Measurements from ENCODE around the gene AACS. TPM values are rescaled to one million over a fixed set of nuclear protein-coding genes. Genes with fewer than 3 reads are reported as not detected.

The AACS gene
- total RNA-seq, 1 experiment from 2014 or later, result 17.8 TPM

GRCh38 chr12:125038976-125039625 is 26.1 kb upstream of the AACS start:
- Histone ChIP-seq H3K4me3 (ENCODE audit: low read length) (no peak overlapping the region), H2AFZ (ENCODE audit: low read length) (no peak overlapping the region)

GRCh38 chr12:125049093-125049458 is 16.2 kb upstream of the AACS start:
- Histone ChIP-seq H3K9me3 (ENCODE audit: low read length) (no peaks in the 10 kb centered on the region), H3K9ac (ENCODE audit: low read length) (no peak overlapping the region), H3K27ac (ENCODE audit: low read length) (no peak overlapping the region), H4K20me1 (ENCODE audit: insufficient read depth, low read depth, low read length) (no peaks in the 10 kb centered on the region), H3K4me3 (ENCODE audit: low read length) (no peak overlapping the region), H2AFZ (ENCODE audit: low read length) (no peak overlapping the region), H3K9me2 (replicated peaks; ENCODE audit: insufficient read depth, low read length) (no peaks in the 10 kb centered on the region), H3K79me2 (ENCODE audit: low read length) (no peaks in the 10 kb centered on the region), H3K4me2 (ENCODE audit: low read depth, low read length, poor library complexity, severe bottlenecking) (no peak overlapping the region), H3K27me3 (ENCODE audit: low read length) (no peaks in the 10 kb centered on the region), H3K4me1 (ENCODE audit: low read length) (no peaks in the 10 kb centered on the region), H3K36me3 (ENCODE audit: insufficient read depth, low read length) (no peaks in the 10 kb centered on the region)
- DNase-seq, result no peak

More at GRCh38 chr12:125038976-125039625, 26.1 kb upstream of the AACS start:
- Histone ChIP-seq H3K4me2 (ENCODE audit: low read depth, low read length, poor library complexity, severe bottlenecking) (no peak overlapping the region), H3K27me3 (ENCODE audit: low read length) (no peaks in the 10 kb centered on the region), H3K9me2 (replicated peaks; ENCODE audit: insufficient read depth, low read length) (no peaks in the 10 kb centered on the region), H4K20me1 (ENCODE audit: insufficient read depth, low read depth, low read length) (no peaks in the 10 kb centered on the region), H3K36me3 (ENCODE audit: insufficient read depth, low read length) (peaks cover 7% of the 10 kb centered on the region; the same call in 1 of the 2 replicates), H3K79me2 (ENCODE audit: low read length) (no peaks in the 10 kb centered on the region), H3K9ac (ENCODE audit: low read length) (no peak overlapping the region), H3K9me3 (ENCODE audit: low read length) (no peaks in the 10 kb centered on the region), H3K27ac (ENCODE audit: low read length) (no peak overlapping the region), H3K4me1 (ENCODE audit: low read length) (no peaks in the 10 kb centered on the region)
- peak; percentile 50 for DNase-seq

GRCh38 chr12:125050446-125050845 is 14.8 kb upstream of the AACS start:
- H3K4me2 ChIP-seq (ENCODE audit: low read depth, low read length, poor library complexity, severe bottlenecking), result no peak overlapping the region
- H3K4me3 ChIP-seq (ENCODE audit: low read length), result no peak overlapping the region
- no peak overlapping the region for H2AFZ ChIP-seq (ENCODE audit: low read length)
- no peaks in the 10 kb centered on the region for H3K36me3 ChIP-seq (ENCODE audit: insufficient read depth, low read length)
- H3K9me3 ChIP-seq (ENCODE audit: low read length), result no peaks in the 10 kb centered on the region
- no peak overlapping the region for H3K9ac ChIP-seq (ENCODE audit: low read length)
- no peaks in the 10 kb centered on the region for H3K27me3 ChIP-seq (ENCODE audit: low read length)
- H3K79me2 ChIP-seq (ENCODE audit: low read length), result no peaks in the 10 kb centered on the region
- H4K20me1 ChIP-seq (ENCODE audit: insufficient read depth, low read depth, low read length), result no peaks in the 10 kb centered on the region
- 0 out of 2 replicates have a peak, but pooled peaks cover 3% of the 10 kb centered on the region for H3K4me1 ChIP-seq (ENCODE audit: low read length)
- no peak for DNase-seq
- no peaks in the 10 kb centered on the region for H3K9me2 ChIP-seq (replicated peaks; ENCODE audit: insufficient read depth, low read length)
- no peak overlapping the region for H3K27ac ChIP-seq (ENCODE audit: low read length)

GRCh38 chr12:125050868-125051267 is 14.4 kb upstream of the AACS start:
- no peak for DNase-seq
- H3K79me2 ChIP-seq (ENCODE audit: low read length), result no peaks in the 10 kb centered on the region

GRCh38 chr12:125053821-125054220 is 11.4 kb upstream of the AACS start:
- no peaks in the 10 kb centered on the region for H3K27me3 ChIP-seq (ENCODE audit: low read length)
- no peaks in the 10 kb centered on the region for H3K9me2 ChIP-seq (replicated peaks; ENCODE audit: insufficient read depth, low read length)
- H3K27ac ChIP-seq (ENCODE audit: low read length), result no peak overlapping the region
- H3K4me3 ChIP-seq (ENCODE audit: low read length), result no peak overlapping the region
- H3K4me2 ChIP-seq (ENCODE audit: low read depth, low read length, poor library complexity, severe bottlenecking), result no peak overlapping the region
- H3K4me1 ChIP-seq (ENCODE audit: low read length), result 0 out of 2 replicates have a peak, but pooled peaks cover 3% of the 10 kb centered on the region
- H3K36me3 ChIP-seq (ENCODE audit: insufficient read depth, low read length), result no peaks in the 10 kb centered on the region
- H3K9me3 ChIP-seq (ENCODE audit: low read length), result no peaks in the 10 kb centered on the region
- DNase-seq, result no peak
- H3K79me2 ChIP-seq (ENCODE audit: low read length), result no peaks in the 10 kb centered on the region
- H3K9ac ChIP-seq (ENCODE audit: low read length), result no peak overlapping the region
- no peak overlapping the region for H2AFZ ChIP-seq (ENCODE audit: low read length)
- H4K20me1 ChIP-seq (ENCODE audit: insufficient read depth, low read depth, low read length), result no peaks in the 10 kb centered on the region

More at GRCh38 chr12:125050868-125051267, 14.4 kb upstream of the AACS start:
- Histone ChIP-seq H3K27ac (ENCODE audit: low read length) (no peak overlapping the region), H2AFZ (ENCODE audit: low read length) (no peak overlapping the region), H3K4me2 (ENCODE audit: low read depth, low read length, poor library complexity, severe bottlenecking) (no peak overlapping the region), H3K4me3 (ENCODE audit: low read length) (no peak overlapping the region), H3K4me1 (ENCODE audit: low read length) (0 out of 2 replicates have a peak, but pooled peaks cover 3% of the 10 kb centered on the region), H4K20me1 (ENCODE audit: insufficient read depth, low read depth, low read length) (no peaks in the 10 kb centered on the region), H3K9me3 (ENCODE audit: low read length) (no peaks in the 10 kb centered on the region), H3K36me3 (ENCODE audit: insufficient read depth, low read length) (no peaks in the 10 kb centered on the region), H3K9ac (ENCODE audit: low read length) (no peak overlapping the region), H3K9me2 (replicated peaks; ENCODE audit: insufficient read depth, low read length) (no peaks in the 10 kb centered on the region), H3K27me3 (ENCODE audit: low read length) (no peaks in the 10 kb centered on the region)

GRCh38 chr12:125055591-125055990 is 9.6 kb upstream of the AACS start:
- Histone ChIP-seq H3K36me3 (ENCODE audit: insufficient read depth, low read length) (no peaks in the 10 kb centered on the region), H2AFZ (ENCODE audit: low read length) (no peak overlapping the region), H3K4me2 (ENCODE audit: low read depth, low read length, poor library complexity, severe bottlenecking) (no peak overlapping the region), H3K27ac (ENCODE audit: low read length) (no peak overlapping the region), H3K9ac (ENCODE audit: low read length) (no peak overlapping the region), H3K9me3 (ENCODE audit: low read length) (no peaks in the 10 kb centered on the region), H3K4me1 (ENCODE audit: low read length) (0 out of 2 replicates have a peak, but pooled peaks cover 3% of the 10 kb centered on the region), H3K27me3 (ENCODE audit: low read length) (no peaks in the 10 kb centered on the region), H3K4me3 (ENCODE audit: low read length) (no peak overlapping the region), H4K20me1 (ENCODE audit: insufficient read depth, low read depth, low read length) (no peaks in the 10 kb centered on the region), H3K9me2 (replicated peaks; ENCODE audit: insufficient read depth, low read length) (no peaks in the 10 kb centered on the region), H3K79me2 (ENCODE audit: low read length) (no peaks in the 10 kb centered on the region)
- no peak for DNase-seq

GRCh38 chr12:125056306-125056705 is 8.9 kb upstream of the AACS start:
- Histone ChIP-seq H3K4me2 (ENCODE audit: low read depth, low read length, poor library complexity, severe bottlenecking) (no peak overlapping the region), H3K9ac (ENCODE audit: low read length) (no peak overlapping the region), H3K27ac (ENCODE audit: low read length) (no peak overlapping the region), H3K27me3 (ENCODE audit: low read length) (no peaks in the 10 kb centered on the region), H3K4me1 (ENCODE audit: low read length) (0 out of 2 replicates have a peak, but pooled peaks cover 3% of the 10 kb centered on the region), H3K4me3 (ENCODE audit: low read length) (no peak overlapping the region), H3K79me2 (ENCODE audit: low read length) (no peaks in the 10 kb centered on the region), H3K9me2 (replicated peaks; ENCODE audit: insufficient read depth, low read length) (no peaks in the 10 kb centered on the region), H2AFZ (ENCODE audit: low read length) (no peak overlapping the region), H3K9me3 (ENCODE audit: low read length) (no peaks in the 10 kb centered on the region), H4K20me1 (ENCODE audit: insufficient read depth, low read depth, low read length) (no peaks in the 10 kb centered on the region), H3K36me3 (ENCODE audit: insufficient read depth, low read length) (no peaks in the 10 kb centered on the region)
- no peak for DNase-seq

GRCh38 chr12:125057708-125058107 is 7.5 kb upstream of the AACS start:
- no peak for DNase-seq
- Histone ChIP-seq H3K4me1 (ENCODE audit: low read length) (0 out of 2 replicates have a peak, but pooled peaks cover 3% of the 10 kb centered on the region), H3K36me3 (ENCODE audit: insufficient read depth, low read length) (no peaks in the 10 kb centered on the region), H3K4me3 (ENCODE audit: low read length) (no peak overlapping the region), H2AFZ (ENCODE audit: low read length) (no peak overlapping the region), H3K4me2 (ENCODE audit: low read depth, low read length, poor library complexity, severe bottlenecking) (no peak overlapping the region), H3K9ac (ENCODE audit: low read length) (no peak overlapping the region), H3K9me3 (ENCODE audit: low read length) (no peaks in the 10 kb centered on the region), H3K79me2 (ENCODE audit: low read length) (no peaks in the 10 kb centered on the region), H3K9me2 (replicated peaks; ENCODE audit: insufficient read depth, low read length) (no peaks in the 10 kb centered on the region), H4K20me1 (ENCODE audit: insufficient read depth, low read depth, low read length) (no peaks in the 10 kb centered on the region), H3K27me3 (ENCODE audit: low read length) (no peaks in the 10 kb centered on the region), H3K27ac (ENCODE audit: low read length) (no peak overlapping the region)
